ENCODE results near the gene NAT16.
"Not testable (repeated sequence)": the region's sequence is repeated elsewhere in the genome, so short reads cannot be mapped to it uniquely, and the experiment has no call there.

Gene NAT16

DNA sequence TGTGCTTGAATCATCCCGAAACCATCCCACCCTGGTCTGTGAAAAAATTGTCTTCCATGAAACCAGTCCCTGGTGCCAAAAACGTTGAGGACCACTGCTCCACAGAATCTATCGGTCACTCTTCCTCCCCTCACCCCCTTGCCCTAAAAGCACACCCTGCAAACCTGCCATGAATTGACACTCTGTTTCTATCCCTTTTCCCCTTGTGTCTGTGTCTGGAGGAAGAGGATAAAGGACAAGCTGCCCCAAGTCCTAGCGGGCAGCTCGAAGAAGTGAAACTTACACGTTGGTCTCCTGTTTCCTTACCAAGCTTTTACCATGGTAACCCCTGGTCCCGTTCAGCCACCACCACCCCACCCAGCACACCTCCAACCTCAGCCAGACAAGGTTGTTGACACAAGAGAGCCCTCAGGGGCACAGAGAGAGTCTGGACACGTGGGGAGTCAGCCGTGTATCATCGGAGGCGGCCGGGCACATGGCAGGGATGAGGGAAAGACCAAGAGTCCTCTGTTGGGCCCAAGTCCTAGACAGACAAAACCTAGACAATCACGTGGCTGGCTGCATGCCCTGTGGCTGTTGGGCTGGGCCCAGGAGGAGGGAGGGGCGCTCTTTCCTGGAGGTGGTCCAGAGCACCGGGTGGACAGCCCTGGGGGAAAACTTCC is 54.0 kb downstream of the NAT16 start:
- DNase-seq, result no peak

DNA sequence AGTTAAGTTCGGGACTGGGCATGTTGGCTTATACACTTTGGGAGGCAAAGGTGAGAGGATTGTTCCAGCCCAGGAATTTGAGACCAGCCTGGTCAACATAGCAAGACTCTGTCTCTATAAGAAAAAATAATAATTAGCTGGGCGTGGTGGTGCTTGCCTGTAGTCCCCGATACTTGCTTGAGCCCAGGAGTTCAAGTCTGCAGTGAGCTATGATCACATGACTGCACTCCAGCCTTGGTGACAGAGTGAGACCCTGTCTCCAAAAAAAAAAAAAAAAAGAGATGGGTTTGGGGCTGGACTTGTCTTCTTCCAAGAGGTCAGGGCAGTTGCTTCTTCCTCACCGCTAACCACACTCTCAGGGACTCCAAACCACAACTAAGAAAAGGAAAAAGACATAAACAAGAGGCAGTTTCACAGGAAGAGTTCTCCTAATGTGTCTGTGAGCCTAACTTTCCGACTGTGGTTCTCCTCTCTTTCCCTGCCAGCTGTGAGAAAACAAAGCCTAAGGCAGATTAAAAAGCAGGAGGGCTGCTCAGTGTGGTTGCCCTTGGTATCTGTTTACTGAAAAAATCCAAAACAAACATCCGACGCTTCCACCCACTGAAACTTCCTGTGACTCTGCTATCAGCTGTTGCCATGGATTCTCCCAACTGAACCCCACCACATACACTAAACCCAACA is 55.6 kb downstream of the NAT16 start:
- no peak for DNase-seq

DNA sequence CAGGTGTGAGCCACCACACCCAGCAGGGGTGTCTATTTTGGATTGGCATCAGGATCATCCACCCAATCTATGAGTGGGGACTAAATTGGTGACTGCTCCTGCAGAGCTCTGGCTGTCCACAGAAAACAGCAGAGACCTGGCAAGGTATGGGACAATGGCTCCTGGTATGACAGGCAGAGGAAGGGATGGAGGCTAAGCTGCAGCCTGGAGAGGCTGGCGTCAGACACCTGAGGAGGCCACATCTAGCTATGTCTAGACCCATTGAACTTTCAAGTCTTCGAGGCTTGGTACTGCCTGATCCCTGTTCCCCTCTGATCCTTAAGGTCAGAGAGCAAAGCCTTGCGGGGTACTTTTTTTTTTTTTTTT is 56.4 kb downstream of the NAT16 start:
- DNase-seq, result no peak

DNA sequence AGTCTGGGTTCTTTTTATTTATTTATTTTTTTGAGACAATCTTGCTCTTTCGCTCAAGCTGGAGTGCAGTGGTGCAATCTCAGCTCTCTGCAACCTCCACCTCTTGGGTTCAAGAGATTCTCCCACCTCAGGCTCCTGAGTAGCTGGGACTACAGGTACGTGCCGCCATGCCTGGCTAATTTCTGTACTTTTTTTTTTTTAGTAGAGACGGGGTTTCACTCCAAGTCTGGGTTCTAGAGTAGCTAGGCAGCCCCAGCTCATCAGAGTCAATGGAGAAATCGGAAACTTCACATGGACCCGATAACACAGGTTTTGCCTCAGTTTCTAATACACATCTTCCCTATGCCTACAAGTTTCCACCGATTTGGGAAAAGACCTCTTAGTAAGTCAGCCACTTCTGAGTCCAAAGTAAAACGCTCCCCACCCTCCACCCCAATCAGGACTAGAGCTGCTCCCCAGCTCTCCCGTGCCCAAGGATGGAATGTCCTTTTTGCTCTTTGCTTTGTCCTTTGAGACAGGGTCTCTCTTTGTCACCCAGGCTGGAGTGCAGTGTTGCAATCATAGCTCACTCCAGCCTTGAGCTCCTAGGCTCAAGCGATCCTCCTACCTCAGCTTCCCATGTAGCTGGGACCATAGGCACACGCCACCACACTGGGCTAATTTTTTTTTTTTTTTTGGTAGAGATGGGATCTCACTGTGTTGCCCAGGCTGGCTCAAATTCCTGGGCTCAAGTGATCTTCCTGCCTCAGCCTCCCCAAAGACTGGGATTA is 57.0 kb downstream of the NAT16 start:
- no peak for DNase-seq

GRCh38 chr7:101121991-101122932 is 57.8 kb downstream of the NAT16 start:
- no peak for DNase-seq

GRCh38 chr7:101121631-101121990 is 58.5 kb downstream of the NAT16 start:
- DNase-seq, result not testable (repeated sequence)
